ENCODE measurements around the gene OBP2A.
"Not testable (repeated sequence)": the region's sequence is repeated elsewhere in the genome, so short reads cannot be mapped to it uniquely, and the experiment has no call there.

Gene OBP2A

GRCh38 chr9:135524130-135524861 lies 21.6 kb upstream of the OBP2A start:
- H3K4me3 ChIP-seq (replicated peaks in 1 of 2; ENCODE audit: low read depth in 2 of 2, low read length in 2 of 2) = no peak overlapping the region
- no peak for TF ChIP-seq CTCF (IDR thresholded peaks at IDR 0.05; ENCODE audit: low read depth, low read length)
- peak; percentile 25 to 41 for DNase-seq (ENCODE audit: low read depth in 2 of 2)

GRCh38 chr9:135525241-135526088 lies 20.5 kb upstream of the OBP2A start:
- DNase-seq (ENCODE audit: low read depth in 2 of 2) = no peak
- H3K4me3 ChIP-seq (replicated peaks in 1 of 2; ENCODE audit: low read depth in 2 of 2, low read length in 2 of 2) = no peak overlapping the region
- TF ChIP-seq CTCF (IDR thresholded peaks at IDR 0.05; ENCODE audit: low read depth, low read length) = no peak

- no peak overlapping the region for H3K4me3 ChIP-seq (replicated peaks in 1 of 2; ENCODE audit: low read depth in 2 of 2, low read length in 2 of 2)
- no peak for TF ChIP-seq CTCF (IDR thresholded peaks at IDR 0.05; ENCODE audit: low read depth, low read length)
- DNase-seq (ENCODE audit: low read depth in 2 of 2) = no peak
These were observed 19.7 kb upstream of the OBP2A start for GRCh38 chr9:135526089-135526729.

GRCh38 chr9:135526730-135527571 lies 19.0 kb upstream of the OBP2A start:
- no peak overlapping the region for H3K4me3 ChIP-seq (replicated peaks in 1 of 2; ENCODE audit: low read depth in 2 of 2, low read length in 2 of 2)
- TF ChIP-seq CTCF (IDR thresholded peaks at IDR 0.05; ENCODE audit: low read depth, low read length) = no peak
- no peak for DNase-seq (ENCODE audit: low read depth in 2 of 2)

GRCh38 chr9:135528842-135529435 lies 17.0 kb upstream of the OBP2A start:
- not testable (repeated sequence) for H3K4me3 ChIP-seq (replicated peaks in 1 of 2; ENCODE audit: low read depth in 2 of 2, low read length in 2 of 2); DNase-seq (ENCODE audit: low read depth in 2 of 2)

GRCh38 chr9:135530146-135530545 lies 15.8 kb upstream of the OBP2A start:
- no peak overlapping the region for H3K4me3 ChIP-seq (replicated peaks in 1 of 2; ENCODE audit: low read depth in 2 of 2, low read length in 2 of 2)
- no peak for TF ChIP-seq CTCF (IDR thresholded peaks at IDR 0.05; ENCODE audit: low read depth, low read length)
- DNase-seq (ENCODE audit: low read depth in 2 of 2) = no peak

Data from cardiac fibroblast (primary cell).